ENCODE measurements around the gene CDKN2C.

CDKN2C gene

GRCh38 chr1:50973875-50974617 is 4.0 kb downstream of the CDKN2C start:
- TF ChIP-seq, protein P1, sequence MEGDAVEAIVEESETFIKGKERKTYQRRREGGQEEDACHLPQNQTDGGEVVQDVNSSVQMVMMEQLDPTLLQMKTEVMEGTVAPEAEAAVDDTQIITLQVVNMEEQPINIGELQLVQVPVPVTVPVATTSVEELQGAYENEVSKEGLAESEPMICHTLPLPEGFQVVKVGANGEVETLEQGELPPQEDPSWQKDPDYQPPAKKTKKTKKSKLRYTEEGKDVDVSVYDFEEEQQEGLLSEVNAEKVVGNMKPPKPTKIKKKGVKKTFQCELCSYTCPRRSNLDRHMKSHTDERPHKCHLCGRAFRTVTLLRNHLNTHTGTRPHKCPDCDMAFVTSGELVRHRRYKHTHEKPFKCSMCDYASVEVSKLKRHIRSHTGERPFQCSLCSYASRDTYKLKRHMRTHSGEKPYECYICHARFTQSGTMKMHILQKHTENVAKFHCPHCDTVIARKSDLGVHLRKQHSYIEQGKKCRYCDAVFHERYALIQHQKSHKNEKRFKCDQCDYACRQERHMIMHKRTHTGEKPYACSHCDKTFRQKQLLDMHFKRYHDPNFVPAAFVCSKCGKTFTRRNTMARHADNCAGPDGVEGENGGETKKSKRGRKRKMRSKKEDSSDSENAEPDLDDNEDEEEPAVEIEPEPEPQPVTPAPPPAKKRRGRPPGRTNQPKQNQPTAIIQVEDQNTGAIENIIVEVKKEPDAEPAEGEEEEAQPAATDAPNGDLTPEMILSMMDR (IDR thresholded peaks at IDR 0.05; ENCODE audit: low read depth, low read length) = no peak
- Histone ChIP-seq H3K4me1 (no peaks in the 10 kb centered on the region), H3K27me3 (no peaks in the 10 kb centered on the region), H3K9me3 (no peaks in the 10 kb centered on the region), H3K36me3 (peaks cover 3% of the 10 kb centered on the region; the same call in 1 of the 2 replicates), H3K4me3 (ENCODE audit: low read depth, low read length) (peak overlapping the region; percentile 86)
- peak; percentile 25 for DNase-seq

GRCh38 chr1:50974618-50974935 is 4.5 kb downstream of the CDKN2C start:
- peaks cover 3% of the 10 kb centered on the region; the same call in 1 of the 2 replicates for H3K36me3 ChIP-seq
- H3K27me3 ChIP-seq = no peaks in the 10 kb centered on the region
- TF ChIP-seq, protein P1 (IDR thresholded peaks at IDR 0.05; ENCODE audit: low read depth, low read length) = no peak
- H3K4me1 ChIP-seq = no peaks in the 10 kb centered on the region
- peak overlapping the region; percentile 86 for H3K4me3 ChIP-seq (ENCODE audit: low read depth, low read length)
- no peak for DNase-seq
- no peaks in the 10 kb centered on the region for H3K9me3 ChIP-seq

DNA sequence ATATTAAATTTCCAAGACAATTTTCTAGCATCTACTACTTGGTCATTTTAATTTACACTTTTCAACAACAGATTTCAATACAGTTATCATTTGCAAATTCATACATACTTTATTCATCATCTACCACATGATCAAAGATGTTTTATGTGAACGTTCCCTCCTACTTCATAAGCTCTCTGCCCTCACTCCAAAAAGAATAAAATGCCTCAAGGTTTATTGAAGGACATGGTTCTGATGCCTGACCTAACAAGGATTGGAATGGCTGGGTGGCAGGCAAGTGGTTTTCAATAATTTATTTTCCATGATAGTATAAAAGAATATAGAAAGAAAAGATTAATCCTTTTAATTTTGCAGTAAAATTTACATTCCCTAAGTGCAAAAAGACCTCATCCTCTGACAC is 5.4 kb downstream of the CDKN2C start:
- H3K9me3 ChIP-seq = no peaks in the 10 kb centered on the region
- H3K36me3 ChIP-seq = peaks cover 3% of the 10 kb centered on the region; the same call in 1 of the 2 replicates
- H3K27me3 ChIP-seq = no peaks in the 10 kb centered on the region
- H3K4me3 ChIP-seq (ENCODE audit: low read depth, low read length) = peak overlapping the region; percentile 78
- TF ChIP-seq, protein P1 (IDR thresholded peaks at IDR 0.05; ENCODE audit: low read depth, low read length) = no peak
- H3K4me1 ChIP-seq = no peaks in the 10 kb centered on the region
- DNase-seq = no peak

DNA sequence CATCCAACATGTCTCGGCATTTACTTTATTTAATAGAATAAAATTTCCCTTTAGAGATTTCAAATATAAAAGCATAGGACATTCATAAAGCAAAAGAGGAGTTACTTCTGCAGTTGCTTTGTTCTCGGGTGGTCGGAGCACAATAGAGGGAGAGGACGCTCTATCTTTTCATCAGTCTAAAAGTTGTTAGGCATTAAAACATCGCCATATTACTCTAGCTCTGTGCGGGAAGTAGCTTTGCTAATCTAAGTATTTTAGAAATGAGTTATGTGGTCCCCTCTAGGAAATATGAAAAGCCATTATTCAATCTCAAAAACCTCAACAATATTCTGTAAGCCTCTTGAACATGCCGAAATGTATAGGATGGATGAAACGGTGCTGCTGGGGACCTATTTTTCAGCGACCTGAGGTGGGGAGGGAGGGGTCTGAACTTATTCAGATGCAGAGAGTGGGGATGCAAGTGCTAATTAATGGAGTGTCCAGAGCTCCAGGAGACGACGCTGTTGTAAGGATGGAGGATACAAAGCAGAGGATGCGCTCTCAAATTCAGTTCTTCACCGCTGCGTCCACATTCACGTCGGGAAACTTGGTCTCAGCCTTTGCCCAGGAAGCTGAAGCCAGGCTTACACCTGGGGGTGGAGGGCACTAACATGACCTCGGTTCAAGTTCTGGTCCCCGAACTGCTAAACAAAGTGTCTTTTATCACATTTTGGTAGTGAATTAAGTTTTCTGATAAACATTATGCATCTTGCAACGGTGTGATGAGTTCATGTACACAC is 6.3 kb downstream of the CDKN2C start:
- peaks cover 3% of the 10 kb centered on the region; the same call in 1 of the 2 replicates for H3K36me3 ChIP-seq
- H3K4me3 ChIP-seq (ENCODE audit: low read depth, low read length) = peak overlapping the region; percentile 78
- no peaks in the 10 kb centered on the region for H3K27me3 ChIP-seq
- peak; percentile 21 for DNase-seq
- no peaks in the 10 kb centered on the region for H3K9me3 ChIP-seq
- TF ChIP-seq, protein P1 (IDR thresholded peaks at IDR 0.05; ENCODE audit: low read depth, low read length) = no peak
- H3K4me1 ChIP-seq = no peaks in the 10 kb centered on the region

GRCh38 chr1:50976890-50977574 is 7.0 kb downstream of the CDKN2C start:
- TF ChIP-seq, protein P1 (IDR thresholded peaks at IDR 0.05; ENCODE audit: low read depth, low read length) = no peak
- no peaks in the 10 kb centered on the region for H3K9me3 ChIP-seq
- peak overlapping the region; percentile 78 for H3K4me3 ChIP-seq (ENCODE audit: low read depth, low read length)
- DNase-seq = peak; percentile 58
- H3K4me1 ChIP-seq = no peaks in the 10 kb centered on the region
- peaks cover 3% of the 10 kb centered on the region; the same call in 1 of the 2 replicates for H3K36me3 ChIP-seq
- H3K27me3 ChIP-seq = no peaks in the 10 kb centered on the region

All from BE2C (cell line).